ENCODE measurements around the gene VWA7. TPM values are rescaled to one million over a fixed set of nuclear protein-coding genes. Genes with fewer than 3 reads are reported as not detected.

The VWA7 gene
- total RNA-seq, 3 donors from 2014 or later: under 0.01 to 1.6 TPM; not detected in 1

DNA sequence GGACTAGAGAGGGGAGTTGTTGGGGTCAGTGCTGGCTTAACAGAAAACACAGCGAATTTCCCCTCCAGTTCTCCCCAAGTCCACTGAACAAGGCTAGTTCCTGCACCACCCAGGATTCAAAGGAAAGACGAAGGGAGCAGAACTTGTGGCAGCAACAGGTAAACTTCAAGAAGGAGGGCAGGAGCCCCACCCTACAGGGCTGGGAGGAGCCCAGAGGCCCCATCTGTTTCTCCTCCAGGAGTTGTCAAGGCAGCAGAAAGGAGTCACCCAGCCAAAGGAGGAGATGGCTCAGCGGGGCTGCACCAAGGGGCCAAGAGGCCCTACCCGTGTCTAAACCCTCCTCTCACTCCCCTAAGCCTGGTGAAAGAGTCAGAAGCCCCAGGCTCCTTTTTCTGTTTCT lies 12.9 kb downstream of the VWA7 start:
- Histone ChIP-seq H3K4me3 (no peak overlapping the region), H3K27ac (no peak overlapping the region), H3K9me3 (no peaks in the 10 kb centered on the region), H3K4me1 (no peaks in the 10 kb centered on the region), H3K36me3 (no peaks in the 10 kb centered on the region), H3K27me3 (no peaks in the 10 kb centered on the region)
- intact Hi-C loops (cut with DNase I; ENCODE audit: low total_unique reads): loop anchor here (10.0 kb wide), 1 partner anchor 59 kb away; the partner anchor contains the start of genes ABHD16A and LY6G6F
- DNase-seq (ENCODE audit: low spot score in 2 of 2): no peak
- TF ChIP-seq POLR2A (IDR thresholded peaks at IDR 0.05) (no peak), POLR2AphosphoS5 (IDR thresholded peaks at IDR 0.05) (no peak), CTCF (IDR thresholded peaks at IDR 0.05) (no peak)

DNA sequence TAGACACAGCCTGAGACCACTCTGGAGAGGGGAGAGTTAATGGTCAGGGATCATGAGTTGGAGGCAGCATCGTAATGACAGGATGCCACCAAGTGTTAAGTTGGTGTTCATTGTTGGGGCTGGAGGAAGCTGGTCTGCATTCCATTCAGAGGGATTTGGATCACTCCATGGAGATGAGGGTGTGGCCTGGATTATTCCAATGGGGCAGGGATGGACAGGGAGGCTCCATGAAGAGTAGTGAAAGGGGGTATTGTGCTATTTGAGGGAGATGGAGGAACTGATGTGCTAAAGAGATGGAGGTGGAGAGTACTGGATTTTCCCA lies 13.5 kb downstream of the VWA7 start:
- Histone ChIP-seq H3K4me1 (no peaks in the 10 kb centered on the region), H3K9me3 (no peaks in the 10 kb centered on the region), H3K36me3 (no peaks in the 10 kb centered on the region), H3K27ac (peak overlapping the region in 1 of 2 donors; percentile 10), H3K4me3 (no peak overlapping the region), H3K27me3 (no peaks in the 10 kb centered on the region)
- TF ChIP-seq CTCF (IDR thresholded peaks at IDR 0.05) (no peak), POLR2A (IDR thresholded peaks at IDR 0.05) (no peak), POLR2AphosphoS5 (IDR thresholded peaks at IDR 0.05) (no peak)
- intact Hi-C loops (cut with DNase I; ENCODE audit: low total_unique reads): loop anchor here (10.0 kb wide), 1 partner anchor 59 kb away; the partner anchor contains the start of genes ABHD16A and LY6G6F
- no peak for DNase-seq (ENCODE audit: low spot score in 2 of 2)

- TF ChIP-seq CTCF (IDR thresholded peaks at IDR 0.05) (no peak), POLR2A (IDR thresholded peaks at IDR 0.05) (no peak), POLR2AphosphoS5 (IDR thresholded peaks at IDR 0.05) (no peak)
- no peaks in the 10 kb centered on the region for H3K27me3 ChIP-seq
- intact Hi-C loops (cut with DNase I; ENCODE audit: low total_unique reads): loop anchor here (10.0 kb wide), 1 partner anchor 58 kb away; the partner anchor contains the start of genes ABHD16A and LY6G6F
- peak overlapping the region; percentile 10 to 21 for H3K27ac ChIP-seq
- no peaks in the 10 kb centered on the region for H3K36me3 ChIP-seq
- no peaks in the 10 kb centered on the region for H3K9me3 ChIP-seq
- H3K4me1 ChIP-seq: no peaks in the 10 kb centered on the region
- no peak overlapping the region for H3K4me3 ChIP-seq
- no peak for DNase-seq (ENCODE audit: low spot score in 2 of 2)
Observed at GRCh38 chr6:31762878-31763618, 14.1 kb downstream of the VWA7 start.

DNA sequence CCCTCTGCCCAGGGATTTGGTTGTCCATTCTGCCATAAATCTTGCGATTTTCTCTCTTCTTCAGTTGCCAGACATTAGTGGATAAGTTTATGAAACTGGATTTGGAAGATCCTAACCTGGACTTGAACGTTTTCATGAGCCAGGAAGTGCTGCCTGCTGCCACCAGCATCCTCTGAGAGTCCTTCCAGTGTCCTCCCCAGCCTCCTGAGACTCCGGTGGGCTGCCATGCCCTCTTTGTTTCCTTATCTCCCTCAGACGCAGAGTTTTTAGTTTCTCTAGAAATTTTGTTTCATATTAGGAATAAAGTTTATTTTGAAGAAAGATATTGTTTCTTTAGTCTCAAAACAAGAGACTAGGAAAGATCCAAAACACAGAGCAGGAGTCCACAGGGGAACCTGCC lies 14.8 kb downstream of the VWA7 start, which contains the start of gene SAPCD1:
TSS of gene SAPCD1 (plus strand) at position 301 of the 400 bp plus-strand sequence. CDS start 399 bp downstream, outside the sequence.
- H3K4me3 ChIP-seq: no peak within 1 kb of the TSS
- no peaks in the 10 kb centered on the region for H3K36me3 ChIP-seq
- H3K27ac ChIP-seq: peak within 1 kb of the TSS; percentile 10 to 21
- H3K9me3 ChIP-seq: no peaks in the 10 kb centered on the region
- no peaks in the 10 kb centered on the region for H3K27me3 ChIP-seq
- intact Hi-C loops (cut with DNase I; ENCODE audit: low total_unique reads): loop anchor here (10.0 kb wide), 1 partner anchor 58 kb away; the partner anchor contains the start of genes ABHD16A and LY6G6F
- no peak for DNase-seq (ENCODE audit: low spot score in 2 of 2)
- no peaks in the 10 kb centered on the region for H3K4me1 ChIP-seq
- TF ChIP-seq POLR2AphosphoS5 (IDR thresholded peaks at IDR 0.05): no peak
- TF ChIP-seq POLR2A (IDR thresholded peaks at IDR 0.05): no peak
- TF ChIP-seq CTCF (IDR thresholded peaks at IDR 0.05): no peak

GRCh38 chr6:31761343-31761742 lies 15.8 kb downstream of the VWA7 start:
- Histone ChIP-seq H3K4me1 (no peaks in the 10 kb centered on the region), H3K27ac (no peak overlapping the region), H3K36me3 (no peaks in the 10 kb centered on the region), H3K9me3 (no peaks in the 10 kb centered on the region), H3K4me3 (no peak overlapping the region), H3K27me3 (no peaks in the 10 kb centered on the region)
- intact Hi-C loops (cut with DNase I; ENCODE audit: low total_unique reads): loop anchor here (10.0 kb wide), 1 partner anchor 57 kb away; the partner anchor contains the start of genes ABHD16A and LY6G6F
- DNase-seq (ENCODE audit: low spot score in 2 of 2): no peak
- TF ChIP-seq CTCF (IDR thresholded peaks at IDR 0.05) (no peak), POLR2A (IDR thresholded peaks at IDR 0.05) (no peak), POLR2AphosphoS5 (IDR thresholded peaks at IDR 0.05) (no peak)
